Neural progenitor cell (in vitro differentiated cells): ENCODE measurements around the gene ZNF892. TPM values are rescaled to one million over a fixed set of nuclear protein-coding genes. Genes with fewer than 3 reads are reported as not detected.
A peak's percentile ranks its signal among the peaks of the same experiment; 100 is the strongest.

ENCODE experiments used
- DNase-seq: peaks from one replicate; pipeline ENCODE4 v3.0.0-alpha.2; 2016; ENCODE audit warnings: low spot score
- H2AFZ ChIP-seq: fragments of 200-600 bp; sonication (generic); replicated peaks from 2 replicates; pipeline ENCODE4 v1.6.1; 2016; ENCODE audit warnings: antibody characterized with exemption
- H3F3A ChIP-seq: fragments of 200-600 bp; sonication (generic); 2 replicates; pipeline ENCODE4 v1.6.1; 2016; ENCODE audit warnings: antibody characterized with exemption, low read depth
- H3K27ac ChIP-seq: fragments of 200-600 bp; sonication (generic); 2 replicates; pipeline ENCODE4 v1.5.1; 2016; ENCODE audit warnings: mild to moderate bottlenecking
- H3K27me3 ChIP-seq: fragments of 200-600 bp; sonication (generic); 2 replicates; pipeline ENCODE4 v1.6.1; 2016; ENCODE audit warnings: mild to moderate bottlenecking, moderate library complexity
- H3K36me3 ChIP-seq: fragments of 200-600 bp; sonication (generic); 2 replicates; pipeline ENCODE4 v1.5.1; 2016
- H3K4me1 ChIP-seq: fragments of 200-600 bp; sonication (generic); 2 replicates; pipeline ENCODE4 v1.6.1; 2016; ENCODE audit warnings: mixed run types
- H3K4me2 ChIP-seq: fragments of 200-600 bp; sonication (generic); 2 replicates; pipeline ENCODE4 v1.6.1; 2016
- H3K4me3 ChIP-seq: fragments of 200-600 bp; sonication (generic); 2 replicates; pipeline ENCODE4 v1.5.1; 2016
- H3K79me2 ChIP-seq: fragments of 200-600 bp; sonication (generic); 2 replicates; pipeline ENCODE4 v1.6.1; 2016; ENCODE audit warnings: low read depth
- H3K9ac ChIP-seq: fragments of 200-600 bp; sonication (generic); 2 replicates; pipeline ENCODE4 v1.6.1; 2016
- H3K9me3 ChIP-seq: fragments of 200-600 bp; sonication (generic); 2 replicates; pipeline ENCODE4 v1.5.1; 2016; ENCODE audit warnings: low read depth
- H4K20me1 ChIP-seq: fragments of 200-600 bp; sonication (generic); 2 replicates; pipeline ENCODE4 v1.6.1; 2016; ENCODE audit warnings: low read depth
- H3K27ac Mint-ChIP-seq: 3 replicates; pipeline ENCODE4 v1.8.0; 2021; ENCODE audit warnings: mixed read lengths
- H3K27me3 Mint-ChIP-seq: 2 replicates; pipeline ENCODE4 v1.8.0; 2022; ENCODE audit warnings: low read depth, mild to moderate bottlenecking, inconsistent platforms, moderate library complexity, mixed read lengths; ENCODE audit not compliant: insufficient read depth
- H3K36me3 Mint-ChIP-seq: 3 replicates; pipeline ENCODE4 v1.8.0; 2021; ENCODE audit warnings: mixed read lengths
- H3K4me1 Mint-ChIP-seq: 3 replicates; pipeline ENCODE4 v1.8.0; 2021; ENCODE audit warnings: mixed read lengths
- H3K4me3 Mint-ChIP-seq: 3 replicates; pipeline ENCODE4 v1.8.0; 2021; ENCODE audit warnings: mild to moderate bottlenecking, moderate library complexity, mixed read lengths
- H3K9me3 Mint-ChIP-seq: 3 replicates; pipeline ENCODE4 v1.8.0; 2020; ENCODE audit warnings: mixed read lengths
- EZH2 ChIP-seq: fragments of 200-600 bp; sonication (generic); IDR thresholded peaks from 2 replicates; pipeline ENCODE4 v1.6.1; 2017; ENCODE audit warnings: antibody characterized with exemption, mild to moderate bottlenecking, moderate library complexity
- EZH2phosphoT487 ChIP-seq: fragments of 200-600 bp; sonication (generic); IDR thresholded peaks from 2 replicates; pipeline ENCODE4 v1.6.1; 2017; ENCODE audit warnings: antibody characterized with exemption
- total RNA-seq: library from RNA; depleted of rRNA; stranded (reverse); fragments of >200 nt; gene quantifications from 2 replicates; pipeline ENCODE4 v1.2.3, GENCODE V29; 2015; ENCODE audit warnings: low replicate concordance
- TF ChIP-seq, protein P1 (sequence below): fragments of 200-600 bp; sonication (generic); IDR thresholded peaks from 2 replicates; pipeline ENCODE4 v1.5.1; 2017; ENCODE audit warnings: antibody characterized with exemption, mild to moderate bottlenecking

The ZNF892 gene
- total RNA-seq, 1 donor from 2014 or later, result 20.6 TPM

- Histone ChIP-seq H3K4me3 (peak overlapping the region; percentile 85), H3K9me3 (no peaks in the 10 kb centered on the region), H3K79me2 (peaks cover 29% of the 10 kb centered on the region), H3F3A (no peaks in the 10 kb centered on the region), H3K4me2 (peak overlapping the region; percentile 98), H3K27me3 (no peaks in the 10 kb centered on the region), H3K4me1 (peaks cover 13% of the 10 kb centered on the region), H3K9ac (peak overlapping the region; percentile 50), H4K20me1 (no peaks in the 10 kb centered on the region), H3K27ac (no peak overlapping the region), H3K36me3 (no peaks in the 10 kb centered on the region), H2AFZ (peak overlapping the region; percentile 85)
- peaks cover 8% of the 10 kb centered on the region for H3K36me3 Mint-ChIP-seq
- peaks cover 7% of the 10 kb centered on the region for H3K27me3 Mint-ChIP-seq
- H3K27ac Mint-ChIP-seq, result peak overlapping the region; percentile 19
- no peaks in the 10 kb centered on the region for H3K9me3 Mint-ChIP-seq
- peaks cover 25% of the 10 kb centered on the region for H3K4me1 Mint-ChIP-seq
- peak overlapping the region; percentile 99 for H3K4me3 Mint-ChIP-seq
- no peak for TF ChIP-seq EZH2
- TF ChIP-seq EZH2phosphoT487, result no peak
- TF ChIP-seq, protein P1, sequence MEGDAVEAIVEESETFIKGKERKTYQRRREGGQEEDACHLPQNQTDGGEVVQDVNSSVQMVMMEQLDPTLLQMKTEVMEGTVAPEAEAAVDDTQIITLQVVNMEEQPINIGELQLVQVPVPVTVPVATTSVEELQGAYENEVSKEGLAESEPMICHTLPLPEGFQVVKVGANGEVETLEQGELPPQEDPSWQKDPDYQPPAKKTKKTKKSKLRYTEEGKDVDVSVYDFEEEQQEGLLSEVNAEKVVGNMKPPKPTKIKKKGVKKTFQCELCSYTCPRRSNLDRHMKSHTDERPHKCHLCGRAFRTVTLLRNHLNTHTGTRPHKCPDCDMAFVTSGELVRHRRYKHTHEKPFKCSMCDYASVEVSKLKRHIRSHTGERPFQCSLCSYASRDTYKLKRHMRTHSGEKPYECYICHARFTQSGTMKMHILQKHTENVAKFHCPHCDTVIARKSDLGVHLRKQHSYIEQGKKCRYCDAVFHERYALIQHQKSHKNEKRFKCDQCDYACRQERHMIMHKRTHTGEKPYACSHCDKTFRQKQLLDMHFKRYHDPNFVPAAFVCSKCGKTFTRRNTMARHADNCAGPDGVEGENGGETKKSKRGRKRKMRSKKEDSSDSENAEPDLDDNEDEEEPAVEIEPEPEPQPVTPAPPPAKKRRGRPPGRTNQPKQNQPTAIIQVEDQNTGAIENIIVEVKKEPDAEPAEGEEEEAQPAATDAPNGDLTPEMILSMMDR, result no peak
- peak; percentile 39 for DNase-seq
Measured at GRCh38 chr2:95166065-95166763, 41.1 kb upstream of the ZNF892 start.

DNA sequence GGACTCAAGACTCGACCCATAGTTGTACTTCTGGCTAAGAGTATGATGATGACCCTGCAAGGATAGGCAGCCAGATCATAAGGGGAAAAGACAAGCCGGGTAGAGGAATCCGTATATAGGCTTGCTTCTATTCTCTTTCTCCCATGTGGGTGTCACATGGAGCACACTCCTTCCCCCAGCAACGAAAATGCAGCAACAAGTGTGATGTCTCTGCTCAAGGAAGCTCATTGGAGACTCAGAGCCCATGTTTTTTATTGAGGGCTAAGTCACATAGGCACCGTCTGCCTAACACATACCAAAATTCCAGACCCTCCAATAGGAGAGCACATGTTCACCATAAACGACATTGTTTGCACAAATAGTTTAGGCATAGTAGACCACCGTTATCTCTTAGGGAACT lies 35.4 kb upstream of the ZNF892 start:
- DNase-seq, result no peak
- Mint-ChIP-seq H3K27me3 (peaks cover 4% of the 10 kb centered on the region), H3K4me3 (no peak overlapping the region)

GRCh38 chr2:95174031-95174542 lies 33.2 kb upstream of the ZNF892 start:
- no peak overlapping the region for H3K9ac ChIP-seq
- no peaks in the 10 kb centered on the region for H3F3A ChIP-seq
- H3K27ac ChIP-seq, result no peak overlapping the region
- DNase-seq, result no peak
- Mint-ChIP-seq H3K4me3 (no peak overlapping the region), H3K36me3 (peaks cover 15% of the 10 kb centered on the region), H3K9me3 (no peaks in the 10 kb centered on the region), H3K27ac (no peak overlapping the region), H3K4me1 (no peaks in the 10 kb centered on the region), H3K27me3 (no peaks in the 10 kb centered on the region)
- TF ChIP-seq EZH2 (no peak), EZH2phosphoT487 (no peak)
- TF ChIP-seq, protein P1, result no peak
- H3K4me3 ChIP-seq, result no peak overlapping the region
- H3K79me2 ChIP-seq, result no peaks in the 10 kb centered on the region
- H2AFZ ChIP-seq, result no peak overlapping the region
- no peaks in the 10 kb centered on the region for H3K9me3 ChIP-seq
- H4K20me1 ChIP-seq, result no peaks in the 10 kb centered on the region
- H3K4me2 ChIP-seq, result no peak overlapping the region
- no peaks in the 10 kb centered on the region for H3K4me1 ChIP-seq
- no peaks in the 10 kb centered on the region for H3K36me3 ChIP-seq
- no peaks in the 10 kb centered on the region for H3K27me3 ChIP-seq

More for the DNA sequence above, 35.4 kb upstream of the ZNF892 start:
- no peaks in the 10 kb centered on the region for H3K4me1 Mint-ChIP-seq
- Histone ChIP-seq H3K79me2 (peaks cover 2% of the 10 kb centered on the region), H3K27me3 (no peaks in the 10 kb centered on the region), H3F3A (no peaks in the 10 kb centered on the region), H4K20me1 (no peaks in the 10 kb centered on the region), H3K9ac (no peak overlapping the region), H3K9me3 (no peaks in the 10 kb centered on the region), H3K4me3 (no peak overlapping the region), H2AFZ (no peak overlapping the region), H3K4me1 (no peaks in the 10 kb centered on the region), H3K27ac (no peak overlapping the region), H3K4me2 (no peak overlapping the region), H3K36me3 (no peaks in the 10 kb centered on the region)
- no peak for TF ChIP-seq EZH2phosphoT487
- TF ChIP-seq, protein P1, result no peak
- no peak for TF ChIP-seq EZH2
- peaks cover 7% of the 10 kb centered on the region for H3K36me3 Mint-ChIP-seq
- no peaks in the 10 kb centered on the region for H3K9me3 Mint-ChIP-seq
- H3K27ac Mint-ChIP-seq, result no peak overlapping the region
